ENCODE results near the gene IRAK2.
"Not testable (repeated sequence)": the region's sequence is repeated elsewhere in the genome, so short reads cannot be mapped to it uniquely, and the experiment has no call there.

IRAK2 gene

DNA sequence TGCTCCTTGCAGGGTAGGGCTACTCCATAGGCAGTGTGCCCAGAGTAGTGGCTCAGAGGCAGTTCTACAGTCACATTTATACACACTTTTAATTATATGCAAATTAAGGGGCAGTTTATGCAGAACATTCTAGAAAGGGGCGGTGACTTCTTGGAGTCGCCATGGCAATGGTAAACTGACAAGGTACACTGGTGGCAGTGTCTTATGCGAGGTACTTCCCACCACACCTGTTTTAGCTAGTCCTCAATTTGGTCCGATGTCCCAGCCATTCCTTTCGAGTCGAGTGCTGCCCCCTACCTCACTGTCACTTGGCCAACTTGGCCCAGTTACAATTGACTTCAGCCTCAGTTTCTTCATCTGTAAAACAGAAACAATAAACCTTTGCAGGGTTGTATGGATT lies 3.8 kb upstream of the IRAK2 start:
- DNase-seq: no peak

DNA sequence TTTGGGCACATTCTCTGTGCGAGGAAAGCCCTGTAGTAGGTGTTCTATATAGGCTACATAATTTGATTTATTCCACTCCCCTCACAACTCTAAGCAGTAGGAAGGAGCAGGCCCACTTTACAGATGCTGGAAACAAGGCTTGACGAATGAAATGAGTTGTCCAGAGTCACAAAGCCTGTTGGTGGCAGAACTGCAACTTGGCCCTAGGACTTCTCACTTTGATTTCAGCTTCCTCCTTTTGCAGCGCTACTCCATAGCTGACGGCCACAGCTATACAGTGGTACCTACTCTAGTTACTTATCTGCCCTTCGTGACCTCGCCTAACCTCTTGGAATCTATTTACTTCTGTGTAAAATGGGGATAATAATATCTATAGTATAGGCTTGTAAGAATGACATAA lies 2.5 kb upstream of the IRAK2 start:
- no peak for DNase-seq

DNA sequence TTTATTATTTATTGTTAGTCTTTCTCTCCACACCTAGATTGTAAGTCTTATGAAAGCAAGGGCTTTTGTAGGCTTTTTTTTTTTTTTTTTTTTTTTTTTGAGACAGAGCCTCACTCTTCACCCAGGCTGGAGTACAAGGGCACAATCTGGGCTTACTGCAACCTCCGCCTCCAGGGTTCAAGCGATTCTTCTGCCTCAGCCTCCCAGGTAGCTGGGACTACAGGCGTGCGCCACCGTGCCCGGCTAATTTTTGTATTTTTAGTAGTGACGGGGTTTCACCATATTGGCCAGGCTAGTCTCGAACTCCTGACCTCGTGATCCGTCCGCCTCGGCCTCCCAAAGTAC lies 546 bp upstream of the IRAK2 start:
- DNase-seq: not testable (repeated sequence)

DNA sequence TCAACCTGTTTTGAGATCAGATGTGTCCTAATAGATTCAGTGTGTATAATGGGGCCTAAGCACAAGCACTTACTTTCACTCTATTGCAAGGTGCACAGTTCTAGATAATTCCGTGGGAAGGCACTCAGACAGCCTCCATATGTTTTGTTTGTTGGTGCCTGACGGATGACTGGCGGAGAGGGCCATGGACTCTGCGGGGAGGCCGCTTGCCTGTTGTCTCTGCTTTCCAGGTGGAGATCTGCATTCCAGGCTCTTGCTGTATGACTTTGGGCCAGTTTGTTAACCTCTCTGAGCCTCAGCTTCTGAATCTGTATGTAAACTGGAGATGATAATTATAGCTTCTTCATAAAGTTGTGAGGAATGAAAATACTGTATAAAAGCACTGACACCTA lies 1.5 kb downstream of the IRAK2 start:
- DNase-seq: no peak

DNA sequence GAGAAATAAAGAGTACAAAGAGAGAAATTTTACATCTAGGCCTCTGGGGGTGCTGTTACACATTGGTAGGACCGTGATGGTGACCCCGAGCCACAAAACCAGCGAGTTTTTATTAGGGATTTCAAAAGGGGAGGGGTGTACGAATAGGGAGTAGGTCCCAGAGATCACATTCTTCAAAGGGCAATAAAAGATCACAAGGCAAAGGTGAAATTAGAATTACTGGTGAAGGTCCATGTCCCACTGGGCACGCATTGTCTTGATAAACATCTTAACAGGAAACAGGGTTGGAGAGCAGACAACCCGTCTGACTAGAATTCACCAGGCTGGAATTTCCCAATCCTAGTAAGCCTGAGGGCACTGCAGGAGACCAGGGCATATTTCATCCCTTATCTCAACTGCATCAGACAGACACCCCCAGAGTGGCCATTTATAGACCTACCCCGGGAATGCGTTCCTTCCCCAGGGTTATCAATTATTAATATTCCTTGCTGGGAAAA lies 4.3 kb downstream of the IRAK2 start:
- DNase-seq: no peak

DNA sequence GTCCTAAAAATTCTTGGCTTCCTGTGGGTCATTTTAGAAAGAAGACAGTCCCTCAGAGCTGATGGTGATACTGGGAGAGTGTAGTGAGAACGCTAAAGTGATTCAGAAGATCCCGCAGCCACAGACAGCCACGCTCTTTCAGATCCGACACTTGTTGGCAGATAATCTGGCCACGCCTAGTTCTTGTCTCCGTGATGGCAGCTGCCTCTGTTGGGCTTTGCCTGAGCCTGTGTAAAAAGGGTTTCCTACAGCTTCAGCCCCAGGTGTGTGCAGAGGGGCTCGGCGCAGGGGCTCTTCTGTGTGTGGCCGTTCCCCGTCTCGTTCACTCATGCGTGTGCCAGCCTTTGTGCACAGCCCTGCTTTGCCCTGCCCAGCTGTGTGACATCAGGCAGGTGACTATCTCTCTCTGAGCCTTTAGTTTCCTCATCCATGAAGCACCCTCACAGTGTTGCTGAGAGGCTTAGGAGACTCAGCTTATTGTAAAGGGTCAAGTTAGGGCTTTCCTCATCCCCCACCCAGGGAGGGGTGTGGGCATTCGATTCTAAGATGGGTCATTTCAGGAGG lies 6.3 kb downstream of the IRAK2 start:
- no peak for DNase-seq

DNA sequence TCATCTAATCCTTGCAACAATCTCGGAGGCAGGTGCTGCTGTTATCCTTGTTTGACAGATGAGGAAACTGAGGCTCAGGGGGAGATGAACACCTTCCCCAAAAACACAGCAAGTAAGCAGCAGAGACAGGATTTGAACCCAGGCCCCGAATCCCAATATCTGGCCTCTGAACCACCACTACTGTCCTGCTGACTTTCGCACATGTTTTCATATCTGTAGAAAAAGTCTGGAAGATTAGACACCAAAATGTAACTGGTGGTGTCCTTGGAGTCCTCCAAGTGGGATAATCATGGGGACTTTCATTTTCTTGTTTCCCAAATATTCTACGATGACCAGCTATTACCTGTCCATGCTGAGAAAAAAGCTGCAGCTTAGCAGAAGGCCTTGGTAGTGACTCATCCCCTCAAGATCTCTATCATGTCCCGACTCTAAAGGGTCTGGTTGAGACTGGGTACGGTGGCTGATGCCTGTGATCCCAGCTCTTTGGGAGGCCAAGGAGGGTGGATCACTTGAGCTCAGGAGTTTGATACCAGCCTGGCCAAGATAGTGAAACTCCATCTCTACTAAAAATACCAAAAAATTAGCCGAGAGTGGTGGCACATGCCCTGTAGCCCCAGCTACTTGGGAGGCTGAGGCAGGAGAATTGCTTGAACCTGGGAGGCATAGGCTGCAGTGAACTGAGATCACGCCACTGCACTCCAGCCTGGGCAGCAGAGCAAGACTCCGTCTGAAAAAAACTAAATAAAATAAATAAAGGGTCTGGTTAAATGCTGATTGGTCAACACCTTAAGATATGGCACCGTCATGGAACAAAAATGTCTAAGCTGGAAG lies 8.6 kb downstream of the IRAK2 start:
- DNase-seq: no peak

DNA sequence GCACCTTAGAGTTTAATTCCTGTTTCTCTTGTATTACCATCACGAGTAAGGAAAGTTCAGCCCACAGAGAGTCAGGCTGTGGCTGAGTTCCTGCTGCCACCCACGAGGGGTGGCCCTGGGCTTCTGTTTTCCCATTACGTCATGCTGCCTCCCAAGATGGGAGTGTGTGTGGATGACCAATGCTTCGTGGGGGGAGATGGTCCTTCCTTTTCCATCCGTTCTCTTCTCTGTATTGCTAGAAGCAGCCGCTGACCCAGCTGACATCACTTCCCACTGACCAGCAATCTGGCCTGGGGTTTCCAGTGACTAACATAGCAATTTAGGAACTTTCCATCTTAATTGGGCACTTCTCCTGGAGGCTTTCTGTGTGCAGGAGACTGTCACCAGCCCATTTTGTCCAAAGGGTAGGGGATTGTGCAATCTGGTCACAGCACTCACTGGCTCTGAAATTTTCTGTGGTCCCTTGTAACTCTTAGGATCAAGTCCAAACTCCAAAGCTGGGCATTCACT lies 9.3 kb downstream of the IRAK2 start:
- no peak for DNase-seq

DNA sequence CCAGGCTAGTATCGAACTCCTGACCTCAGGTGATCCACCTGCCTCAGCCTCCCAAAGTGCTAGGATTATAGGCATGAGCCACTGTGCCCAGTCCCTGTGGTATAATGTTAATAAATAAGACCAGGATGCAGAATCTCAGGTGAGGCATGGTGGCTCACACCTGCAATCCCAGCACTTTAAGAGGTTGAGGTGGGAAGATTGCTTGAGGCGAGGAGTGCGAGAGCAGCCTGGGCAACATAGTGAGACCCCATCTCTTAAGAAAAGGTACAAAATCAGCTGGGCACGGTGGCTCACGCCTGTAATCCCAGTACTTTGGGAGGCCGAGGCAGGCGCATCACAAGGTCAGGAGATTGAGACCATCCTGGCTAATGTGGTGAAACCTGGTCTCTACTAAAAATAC lies 10.6 kb downstream of the IRAK2 start:
- DNase-seq: not testable (repeated sequence)

DNA sequence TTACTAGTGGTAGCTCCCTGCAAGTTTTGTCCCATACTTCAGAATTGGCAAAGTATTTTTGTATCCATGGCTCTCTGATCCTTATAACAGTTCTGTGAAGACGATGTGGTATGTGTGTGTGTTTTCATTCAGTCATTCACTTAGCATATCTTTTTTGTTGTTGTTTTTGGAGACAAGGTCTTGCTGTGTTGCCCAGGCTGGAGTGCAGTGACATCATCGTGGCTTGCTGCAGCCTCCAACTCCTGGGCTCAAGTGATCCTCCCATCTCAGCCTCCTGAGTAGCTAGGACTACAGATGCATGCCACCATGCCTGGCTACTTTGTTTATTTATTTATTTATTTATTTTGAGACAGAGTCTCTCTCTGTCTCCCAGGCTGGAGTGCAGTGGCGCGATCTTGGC lies 11.4 kb downstream of the IRAK2 start:
- not testable (repeated sequence) for DNase-seq

DNA sequence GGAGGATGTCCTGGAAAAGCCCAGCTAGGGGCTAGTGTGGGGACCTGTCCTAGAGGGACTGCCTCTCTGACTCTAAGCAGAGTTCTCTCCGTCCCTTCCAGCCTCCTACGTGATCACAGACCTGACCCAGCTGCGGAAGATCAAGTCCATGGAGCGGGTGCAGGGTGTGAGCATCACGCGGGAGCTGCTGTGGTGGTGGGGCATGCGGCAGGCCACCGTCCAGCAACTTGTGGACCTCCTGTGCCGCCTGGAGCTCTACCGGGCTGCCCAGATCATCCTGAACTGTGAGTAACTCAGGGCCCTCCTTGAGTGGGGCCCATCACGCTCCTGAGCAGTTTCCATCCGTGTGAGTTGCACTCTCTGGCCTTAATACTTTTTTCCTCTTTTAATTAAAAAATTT lies 13.0 kb downstream of the IRAK2 start:
- DNase-seq: no peak

DNA sequence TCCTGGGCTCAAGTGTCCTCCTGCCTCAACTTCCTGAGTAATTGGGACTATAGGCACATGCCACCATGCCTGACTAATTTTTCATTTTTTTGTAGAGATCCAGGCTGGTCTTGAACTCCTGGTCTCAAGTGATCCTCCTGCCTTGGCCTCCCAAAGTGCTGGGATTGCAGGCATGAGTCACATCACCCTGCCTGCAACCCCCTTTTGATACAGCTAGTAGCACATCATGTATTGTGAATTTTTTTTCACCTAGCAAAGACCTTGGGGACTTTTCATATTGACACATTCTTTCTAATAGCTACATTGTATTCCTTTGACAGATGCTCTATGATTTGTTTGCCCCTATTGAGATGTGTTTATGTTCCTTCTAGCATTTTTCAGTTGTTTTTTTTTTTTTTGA lies 14.2 kb downstream of the IRAK2 start:
- no peak for DNase-seq

DNA sequence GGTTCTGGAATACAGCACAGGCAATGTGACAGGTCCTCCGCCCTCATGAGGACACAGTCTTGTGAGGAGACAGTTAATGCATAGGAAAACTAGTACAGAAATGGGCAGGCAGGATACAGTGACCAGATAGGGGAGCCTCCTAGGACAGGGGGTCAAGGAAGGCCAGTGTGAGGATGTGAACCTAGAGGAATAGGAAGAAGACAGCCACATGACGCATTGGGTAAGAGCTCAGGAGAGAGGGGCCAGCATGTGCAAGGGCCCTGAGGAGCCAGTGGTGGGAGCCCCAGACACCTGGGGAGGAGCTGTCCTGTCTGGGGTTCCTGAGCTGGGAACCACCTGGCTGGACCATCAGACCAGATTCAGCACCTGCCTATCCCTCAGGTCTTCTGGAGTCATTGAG lies 15.6 kb downstream of the IRAK2 start:
- DNase-seq: no peak

DNA sequence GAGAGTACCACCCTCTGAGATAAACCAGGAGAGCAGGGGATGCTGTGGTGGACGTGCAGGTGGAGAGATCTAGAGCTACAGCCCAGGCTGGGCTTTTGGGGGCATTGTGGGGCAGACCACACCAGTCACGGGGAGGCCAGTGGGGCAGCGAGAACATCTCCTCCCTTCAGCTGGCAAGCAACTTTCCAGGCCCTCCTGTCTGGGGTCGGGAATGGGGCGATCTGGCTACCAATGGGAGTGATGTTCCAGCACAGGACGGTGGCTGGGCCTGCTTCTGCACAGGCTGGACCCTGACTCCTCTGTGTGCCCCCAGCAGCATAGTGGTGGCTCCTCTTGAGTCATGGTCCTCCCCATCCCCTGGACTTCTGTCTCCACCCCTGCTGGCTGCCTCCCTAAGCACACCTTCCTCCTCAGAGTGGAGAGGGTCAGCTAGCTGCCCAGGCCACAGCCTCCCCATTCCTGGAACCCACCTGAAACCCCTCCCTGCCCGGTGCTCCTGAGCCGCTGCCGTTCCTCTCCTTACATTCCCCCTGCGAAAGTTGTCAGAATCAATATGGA lies 16.1 kb downstream of the IRAK2 start:
- DNase-seq: no peak

DNA sequence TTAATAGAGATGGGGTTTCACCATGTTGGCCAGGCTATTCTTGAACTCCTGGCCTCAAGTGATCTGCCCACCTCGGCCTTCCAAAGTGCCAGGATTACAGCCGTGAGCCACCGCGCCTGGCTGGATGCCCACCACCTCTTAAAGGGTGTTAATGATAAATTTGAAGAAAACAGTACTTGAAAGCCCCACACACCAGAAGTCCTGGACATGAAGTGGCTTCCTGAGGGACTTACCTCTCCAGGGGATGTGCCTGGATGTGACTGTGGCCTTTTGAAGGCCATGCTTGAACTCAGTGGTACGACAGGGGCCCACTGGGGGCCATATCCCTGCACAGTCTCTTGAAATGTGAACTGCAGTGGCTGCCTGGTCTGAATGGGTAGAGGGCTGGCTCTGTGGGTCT lies 18.2 kb downstream of the IRAK2 start:
- DNase-seq: no peak

DNA sequence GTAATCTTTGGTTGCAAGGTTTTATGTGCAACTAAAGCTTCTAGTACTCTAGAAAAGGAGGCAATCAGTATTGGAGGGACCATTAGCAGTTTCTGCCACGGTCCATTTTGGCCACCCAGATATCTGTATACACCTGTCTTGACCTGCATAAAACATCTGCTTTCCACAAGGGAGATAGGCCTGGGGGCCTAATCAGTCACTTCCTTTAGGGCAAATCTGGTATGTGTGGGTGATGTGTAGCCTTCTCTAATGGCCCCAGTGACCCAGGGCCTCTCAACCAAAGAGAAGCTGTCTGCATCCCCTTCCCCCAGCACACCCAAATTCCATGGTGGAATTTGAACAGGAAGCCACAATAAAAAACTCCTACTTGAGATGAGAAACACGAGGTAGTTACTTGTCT lies 19.5 kb downstream of the IRAK2 start:
- no peak for DNase-seq

DNA sequence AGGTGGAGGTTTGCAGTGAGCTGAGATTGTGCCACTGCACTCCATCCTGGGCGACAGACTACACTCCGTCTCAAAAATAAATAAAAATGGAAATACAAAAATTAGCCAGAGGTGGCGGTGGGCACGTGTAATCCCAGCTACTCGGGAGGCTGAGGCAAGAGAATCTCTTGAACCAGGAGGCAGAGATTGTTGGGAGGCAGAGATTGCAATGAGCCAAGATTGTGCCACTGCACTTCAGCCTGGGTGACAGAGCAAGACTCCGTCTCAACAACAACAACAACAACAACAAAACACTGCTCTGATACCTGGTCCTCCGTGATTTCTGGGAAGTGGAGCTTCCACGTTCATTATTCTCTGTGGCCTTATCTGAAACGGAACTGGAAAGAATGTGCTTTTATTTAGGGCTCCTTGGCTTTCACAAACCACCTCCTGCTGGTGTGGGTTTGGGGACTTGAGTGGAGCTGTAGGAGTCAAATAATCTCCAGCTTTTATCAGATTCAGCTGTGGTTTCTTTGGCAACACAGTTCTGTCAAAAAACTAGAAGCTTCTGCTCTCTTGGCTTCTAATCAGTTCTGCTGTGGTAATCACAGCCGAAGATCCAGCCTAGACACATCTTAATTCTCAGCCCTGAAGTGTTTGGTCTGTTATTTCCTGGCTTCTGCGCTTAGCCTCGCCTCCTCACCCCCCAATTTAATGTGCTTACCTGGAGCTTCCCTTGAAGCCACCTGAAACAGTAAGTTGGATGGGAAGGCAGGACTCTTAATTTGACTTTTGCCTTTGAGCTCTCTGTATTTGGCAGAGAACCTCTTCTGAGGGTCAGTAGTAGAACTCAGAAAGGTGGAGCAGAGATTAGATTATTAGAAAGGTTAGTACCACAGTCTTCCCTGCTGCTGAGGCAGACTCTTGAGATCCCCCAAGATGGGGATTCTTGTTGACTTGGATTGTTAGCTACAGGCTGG lies 21.4 kb downstream of the IRAK2 start:
- DNase-seq: no peak

DNA sequence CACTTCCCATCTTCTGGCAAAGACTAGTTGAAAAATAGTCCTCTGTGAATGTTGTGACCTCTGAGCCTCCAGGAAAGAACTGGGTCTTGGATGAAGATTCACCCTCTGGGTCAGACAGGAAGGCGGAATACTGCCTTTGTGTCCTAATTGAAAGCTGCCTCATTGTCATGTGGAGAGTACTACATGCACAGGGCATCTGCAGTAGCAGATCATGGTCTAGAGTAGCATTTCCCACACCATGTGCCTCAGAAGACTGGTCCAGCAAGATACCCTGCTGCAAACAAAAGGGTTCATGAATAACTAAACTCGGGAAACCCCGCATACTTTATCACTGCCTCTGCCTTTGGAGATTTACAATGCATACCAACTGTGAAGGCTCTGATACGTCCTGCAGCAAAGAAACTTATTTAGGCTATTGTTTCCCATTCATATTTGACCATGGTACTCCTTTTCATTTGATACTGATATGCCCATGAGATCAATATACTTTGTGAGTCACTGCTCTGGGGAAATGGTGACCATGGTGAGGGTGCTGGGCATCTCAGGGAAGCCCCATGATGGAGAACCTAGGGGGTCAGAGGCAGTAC lies 22.7 kb downstream of the IRAK2 start:
- no peak for DNase-seq

DNA sequence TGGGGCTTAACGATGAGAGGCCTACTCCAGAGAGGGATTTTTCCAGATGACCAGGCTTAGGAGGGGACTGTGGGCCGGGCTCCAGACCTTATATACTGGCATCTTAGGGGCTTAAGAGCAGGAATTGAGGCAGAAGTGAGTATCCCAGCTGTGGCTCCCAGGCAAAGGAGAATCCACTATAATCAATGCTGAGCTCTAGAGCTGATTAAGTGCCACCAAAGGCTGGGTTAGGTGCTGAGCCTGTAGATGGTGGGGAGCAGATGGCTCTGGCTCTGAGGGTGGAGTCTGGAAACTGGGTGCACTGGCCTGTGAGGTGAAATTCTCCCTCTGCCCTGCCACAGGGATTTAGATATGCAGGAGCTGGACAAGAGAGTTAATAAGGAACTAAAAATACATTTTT lies 23.2 kb downstream of the IRAK2 start:
- DNase-seq: no peak

DNA sequence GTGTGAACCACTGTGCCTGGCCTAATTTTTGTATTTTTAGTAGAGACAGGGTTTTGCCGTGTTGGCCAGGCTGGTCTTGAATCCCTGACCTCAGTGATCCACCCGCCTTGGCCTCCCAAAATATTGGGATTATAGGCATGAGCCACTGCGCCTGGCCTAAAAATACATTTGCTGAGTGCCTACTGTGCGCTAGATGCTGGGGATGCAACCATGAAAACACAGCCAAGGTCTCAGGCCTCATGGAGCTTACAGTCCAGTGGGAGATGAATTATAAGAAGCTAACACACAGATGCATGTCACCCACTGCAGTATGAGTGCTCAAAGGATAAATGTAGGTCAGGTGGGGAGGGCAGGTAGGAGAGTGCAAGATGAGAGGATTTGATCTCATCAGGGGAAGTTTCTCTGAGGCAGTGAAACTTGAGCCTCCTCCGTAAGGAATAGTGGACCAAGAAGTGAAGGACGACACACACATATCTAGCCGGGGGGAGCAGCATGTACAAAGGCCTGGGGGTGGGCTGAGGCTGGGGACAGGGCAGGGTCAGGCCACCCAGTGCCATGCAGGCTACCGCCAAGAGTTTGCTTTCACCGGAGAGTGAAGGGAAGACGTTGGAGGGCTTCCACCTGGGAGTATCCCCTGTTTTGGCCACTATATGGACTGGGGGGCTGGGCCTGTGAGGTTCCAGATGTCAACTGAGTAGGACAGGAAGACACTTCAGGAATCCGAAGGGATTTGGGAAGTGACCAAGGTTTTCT lies 24.3 kb downstream of the IRAK2 start:
- no peak for DNase-seq

DNA sequence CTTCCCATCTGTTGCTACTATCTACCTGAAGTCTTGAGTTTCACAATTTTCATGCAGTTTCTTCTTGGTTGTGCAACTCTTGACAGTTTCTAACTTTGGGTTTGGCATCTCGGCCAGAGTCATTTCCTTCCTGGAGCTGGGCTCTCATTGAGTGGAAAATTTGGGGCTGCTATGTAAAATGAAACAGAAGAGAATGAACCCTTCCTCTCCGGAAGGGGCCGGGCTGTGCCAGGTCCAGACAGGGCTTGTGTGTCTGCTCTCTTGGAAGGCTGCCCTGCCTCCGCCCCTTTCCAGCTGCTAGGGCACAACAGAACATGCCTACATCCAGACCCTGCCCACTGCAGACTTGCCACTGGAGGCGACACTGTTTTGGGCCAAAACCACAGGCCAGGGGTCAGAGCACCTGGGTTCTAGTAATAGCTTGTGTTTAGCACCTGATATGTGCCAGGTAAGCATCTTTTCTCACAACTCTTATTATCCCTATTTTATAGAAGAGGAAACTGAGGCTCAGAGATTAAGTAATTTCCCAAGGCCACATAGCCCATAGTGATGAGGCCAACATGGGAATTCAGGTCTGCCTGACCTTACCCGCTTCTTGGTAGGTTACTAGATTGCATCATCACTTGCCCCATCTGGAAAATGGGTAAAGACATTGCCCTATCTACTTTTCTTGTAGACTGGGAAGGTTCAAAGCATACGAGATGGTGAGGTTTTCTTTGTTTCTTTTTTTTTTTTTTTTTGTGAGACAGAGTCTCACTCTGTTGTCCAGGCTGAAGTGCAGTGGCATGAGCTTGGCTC lies 25.0 kb downstream of the IRAK2 start:
- DNase-seq: no peak

Measured in NCI-H2227 treated with DMSO at 0.1 percent for 48 hours (cell line).